IMR-90 (cell line): ENCODE data around the gene SOCS6. TPM values are rescaled to one million over a fixed set of nuclear protein-coding genes. Genes with fewer than 3 reads are reported as not detected.
A peak's percentile ranks its signal among the peaks of the same experiment; 100 is the strongest.

Experiments used
- ATAC-seq: fragments of 200-7000 bp; cut with Tn5 transposase; 2 replicates; pipeline ENCODE4 v1.9.1; 2020; ENCODE audit warnings: low read depth, mild to moderate bottlenecking, moderate library complexity
- BruUV-seq: library from RNA; stranded (reverse); fragments of 400-500 nt; replicated peaks from 2 replicates; lab custom pipeline; 2021; lab: Mats Ljungman, UMichigan
- CTCF ChIA-PET: fragments of 300-600 bp; formaldehyde crosslinking; extraction: SDS; loops from one replicate; lab custom pipeline; 2021; ENCODE audit warnings: antibody characterized with exemption; lab: Yijun Ruan, JAX
- POLR2A ChIA-PET: fragments of 300-600 bp; sonication (Branson Sonifier 250); formaldehyde crosslinking; loops from one replicate; lab custom pipeline; 2022; ENCODE audit warnings: antibody characterized with exemption; ENCODE audit not compliant: unreplicated experiment; lab: Charles Lee
- DNase-seq: peaks from one replicate; pipeline ENCODE4 v3.0.0; 2013
- H2AFZ ChIP-seq: replicated peaks from 2 replicates; pipeline ENCODE3; 2013; ENCODE audit warnings: low read length, mild to moderate bottlenecking; ENCODE audit not compliant: poor library complexity
- H2AK5ac ChIP-seq: 2 replicates; pipeline ENCODE4 v1.6.1; 2013; ENCODE audit warnings: low read depth, low read length, inconsistent platforms
- H2AK9ac ChIP-seq: replicated peaks from 2 replicates; pipeline ENCODE3; 2013; ENCODE audit warnings: mild to moderate bottlenecking, low read depth, low read length, moderate library complexity; ENCODE audit not compliant: poor library complexity
- H2BK120ac ChIP-seq: 2 replicates; pipeline ENCODE4 v1.6.1; 2013; ENCODE audit warnings: low read depth, low read length, inconsistent platforms
- H2BK15ac ChIP-seq: 3 replicates; pipeline ENCODE4 v1.6.1; 2013; ENCODE audit warnings: low read depth, low read length, inconsistent platforms
- H2BK20ac ChIP-seq: 2 replicates; pipeline ENCODE4 v1.6.1; 2013; ENCODE audit warnings: low read depth, mild to moderate bottlenecking, inconsistent platforms, low read length, moderate library complexity
- H2BK5ac ChIP-seq: 2 replicates; pipeline ENCODE4 v1.6.1; 2013; ENCODE audit warnings: mild to moderate bottlenecking, low read depth, low read length, inconsistent platforms; ENCODE audit not compliant: poor library complexity, severe bottlenecking
- H3K14ac ChIP-seq: replicated peaks from 2 replicates; pipeline ENCODE4 v1.6.1; 2013; ENCODE audit warnings: low read depth, low read length, inconsistent platforms
- H3K18ac ChIP-seq: 2 replicates; pipeline ENCODE4 v1.6.1; 2013; ENCODE audit warnings: low read depth, low read length, control low read depth
- H3K23ac ChIP-seq: 2 replicates; pipeline ENCODE4 v1.6.1; 2013; ENCODE audit warnings: low read depth, low read length, inconsistent platforms
- H3K27ac ChIP-seq: 2 replicates; pipeline ENCODE4 v1.5.1; 2013; ENCODE audit warnings: mild to moderate bottlenecking, control low read depth, low read length; ENCODE audit not compliant: insufficient read depth
- H3K27me3 ChIP-seq: 2 replicates; pipeline ENCODE4 v1.6.1; 2013; ENCODE audit warnings: low read length; ENCODE audit not compliant: control insufficient read depth, insufficient read depth
- H3K36me3 ChIP-seq: 2 replicates; pipeline ENCODE4 v1.6.1; 2013; ENCODE audit warnings: low read length, mixed read lengths; ENCODE audit not compliant: control insufficient read depth, insufficient read depth
- H3K4ac ChIP-seq: 2 replicates; pipeline ENCODE4 v1.6.1; 2013; ENCODE audit warnings: low read depth, low read length, inconsistent platforms
- H3K4me1 ChIP-seq: 2 replicates; pipeline ENCODE4 v1.6.1; 2013; ENCODE audit warnings: low read length, mixed read lengths; ENCODE audit not compliant: control insufficient read depth, insufficient read depth
- H3K4me2 ChIP-seq: 2 replicates; pipeline ENCODE4 v1.6.1; 2013; ENCODE audit warnings: low read depth, mild to moderate bottlenecking, control low read depth, low read length, moderate library complexity
- H3K4me3 ChIP-seq: 2 replicates; pipeline ENCODE4 v1.5.1; 2013; ENCODE audit warnings: low read depth, mild to moderate bottlenecking, control low read depth, low read length, moderate library complexity; ENCODE audit not compliant: insufficient read depth
- H3K56ac ChIP-seq: 2 replicates; pipeline ENCODE4 v1.6.1; 2013; ENCODE audit warnings: low read length, inconsistent platforms; ENCODE audit not compliant: insufficient read depth; ENCODE audit errors: extremely low read depth
- H3K79me1 ChIP-seq, 2 experiments: 2 replicates each; pipeline ENCODE4 v1.6.1; 2013; ENCODE audit warnings: low read length in 2 of 2, inconsistent platforms in 1 of 2, low read depth in 1 of 2
- H3K9ac ChIP-seq: 2 replicates; pipeline ENCODE4 v1.6.1; 2013; ENCODE audit warnings: low read depth, low read length, control low read depth
- H3K9me1 ChIP-seq: 2 replicates; pipeline ENCODE4 v1.6.1; 2013; ENCODE audit warnings: low read length, inconsistent platforms; ENCODE audit not compliant: insufficient read depth
- H3K9me3 ChIP-seq: 2 replicates; pipeline ENCODE4 v1.6.1; 2013; ENCODE audit warnings: low read length; ENCODE audit not compliant: control insufficient read depth, insufficient read depth
- H4K20me1 ChIP-seq: 2 replicates; pipeline ENCODE4 v1.6.1; 2013; ENCODE audit warnings: low read length, inconsistent platforms; ENCODE audit not compliant: insufficient read depth
- H4K5ac ChIP-seq: 2 replicates; pipeline ENCODE4 v1.6.1; 2013; ENCODE audit warnings: mild to moderate bottlenecking, low read depth, low read length, control low read depth
- H4K8ac ChIP-seq, 2 experiments: 2 replicates each; pipeline ENCODE4 v1.6.1; 2013; ENCODE audit warnings: low read depth in 2 of 2, low read length in 2 of 2, control low read depth in 1 of 2, inconsistent platforms in 1 of 2
- H4K91ac ChIP-seq: 2 replicates; pipeline ENCODE4 v1.6.1; 2013; ENCODE audit warnings: low read depth, low read length, inconsistent platforms; ENCODE audit not compliant: insufficient read depth
- BHLHE40 ChIP-seq: fragments of 150-350 bp; IDR thresholded peaks from 2 replicates; pipeline ENCODE4 v1.6.1; 2016; ENCODE audit warnings: mild to moderate bottlenecking, low read depth, low read length
- CEBPB ChIP-seq: IDR thresholded peaks from 2 replicates; pipeline ENCODE4 v1.6.1; 2012; ENCODE audit warnings: low read depth, low read length, improper control_type of control experiment
- ELK1 ChIP-seq: fragments of 150-350 bp; IDR thresholded peaks from 2 replicates; pipeline ENCODE4 v1.6.1; 2016; ENCODE audit warnings: low read depth, mild to moderate bottlenecking, low read length, moderate library complexity, borderline replicate concordance
- FOS ChIP-seq: fragments of 150-350 bp; IDR thresholded peaks from 2 replicates; pipeline ENCODE4 v1.6.1; 2016; ENCODE audit warnings: low read depth, low read length
- MAFK ChIP-seq: IDR thresholded peaks from 2 replicates; pipeline ENCODE4 v1.6.1; 2012; ENCODE audit warnings: low read depth, low read length, improper control_type of control experiment
- MAZ ChIP-seq: IDR thresholded peaks from 2 replicates; pipeline ENCODE4 v1.6.1; 2012; ENCODE audit warnings: low read depth, mild to moderate bottlenecking, low read length, improper control_type of control experiment, moderate library complexity, borderline replicate concordance
- MXI1 ChIP-seq: IDR thresholded peaks from 2 replicates; pipeline ENCODE4 v1.6.1; 2012; ENCODE audit warnings: low read depth, mild to moderate bottlenecking, low read length, moderate library complexity, borderline replicate concordance
- NFE2L2 ChIP-seq: fragments of 150-350 bp; IDR thresholded peaks from 2 replicates; pipeline ENCODE4 v1.6.1; 2016; ENCODE audit warnings: low read depth, mild to moderate bottlenecking, low read length
- RAD21 ChIP-seq: IDR thresholded peaks from 2 replicates; pipeline ENCODE4 v1.6.1; 2012; ENCODE audit warnings: low read length, improper control_type of control experiment
- WGBS, 2 experiments: methylation state at CpG; one replicate each; pipeline versions ENCODE4 v1.1.5 to v1.1.7; 2013; ENCODE audit warnings: missing lambda C conversion rate in 2 of 2; ENCODE audit not compliant: insufficient read length in 1 of 2; ENCODE audit errors: extremely low coverage in 2 of 2; 5-methylcytosine and 5-hydroxymethylcytosine counted together
- dilution Hi-C: fragments of 300-500 bp; cut with HindIII; formaldehyde crosslinking; loops from one replicate; pipeline ENCODE4 v1.14.3; 2018; ENCODE audit warnings: low sequenced_read_pairs; ENCODE audit not compliant: unreplicated experiment
- in situ Hi-C: fragments of 300-500 bp; cut with MboI; formaldehyde crosslinking; loops from 3 replicates; pipeline ENCODE4 v1.14.3; 2019; ENCODE audit warnings: low sequenced_read_pairs, inconsistent platforms, mixed read lengths
- intact Hi-C: fragments of 100-400 bp; cut with micrococcal nuclease; formaldehyde crosslinking; loops from 2 replicates; pipeline ENCODE4 v1.10.0; 2022
- polyA plus RNA-seq, 3 experiments: library from polyadenylated mRNA; depleted of rRNA; stranded (reverse); fragments of >200 nt; gene quantifications; 2 replicates each; pipeline ENCODE4 v1.2.3, GENCODE V29; 2012; ENCODE audit warnings: low replicate concordance in 1 of 3
- total RNA-seq: library from RNA; depleted of rRNA; stranded (reverse); fragments of >200 nt; gene quantifications from 2 replicates; pipeline ENCODE4 v1.2.3, GENCODE V29; 2012
- TF ChIP-seq, protein P1 (sequence below): conservative IDR thresholded peaks from 2 replicates; pipeline ENCODE4 v1.5.1; 2012; ENCODE audit warnings: mild to moderate bottlenecking, low read depth, low read length, improper control_type of control experiment

The SOCS6 gene
- total and polyA plus RNA-seq, 2 of the 4 experiments (the other 2 are of a cell fraction), result 21.3 to 57.4 TPM

DNA sequence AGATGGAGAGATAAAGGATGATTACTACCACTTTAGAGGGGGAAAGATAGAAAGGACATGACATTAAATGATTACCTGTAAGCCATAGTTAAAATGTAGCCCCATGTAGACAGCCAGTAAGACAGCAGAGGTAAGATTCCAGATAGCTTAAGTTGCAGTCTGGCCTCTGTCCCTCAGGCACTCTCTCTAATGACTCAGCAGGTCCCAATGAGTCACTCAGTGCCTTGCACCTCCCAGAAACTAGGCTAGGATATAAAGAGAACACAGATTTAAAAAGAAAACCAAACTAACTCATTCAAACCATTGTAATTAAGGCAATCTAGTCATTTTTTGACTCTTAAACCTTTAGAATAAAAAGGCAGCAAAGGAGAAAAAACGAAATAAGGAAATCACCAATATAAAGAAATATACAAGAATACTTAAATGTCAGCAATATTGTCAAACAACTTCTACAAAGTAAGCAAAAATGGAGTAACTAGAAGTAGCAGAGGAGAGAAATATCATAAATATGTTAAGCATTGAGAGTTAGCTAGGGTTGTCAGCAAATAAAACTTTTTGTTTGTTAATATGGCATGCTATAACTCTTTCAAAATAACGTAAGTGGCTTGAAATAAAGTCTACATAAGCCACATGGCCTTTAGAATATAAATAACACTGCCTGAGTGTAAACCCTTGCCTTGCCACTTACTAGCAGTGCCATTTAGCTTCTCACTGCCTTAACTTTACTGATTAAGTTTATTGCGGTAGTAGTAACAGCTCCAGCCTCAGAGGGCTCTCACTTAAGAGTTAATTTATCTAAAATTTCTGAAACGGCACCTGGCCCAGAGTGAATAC, 48.5 kb downstream of the SOCS6 start:
- DNase-seq, result peak; percentile 92
- ATAC-seq, result peak; percentile 79
- Histone ChIP-seq H3K36me3 (peaks cover 1% of the 10 kb centered on the region; the same call in 1 of the 2 replicates), H3K4ac (no peak overlapping the region), H4K8ac (peak overlapping the region in 1 of 2 experiments; percentile 71; a peak in 1 of 4 replicates), H3K23ac (no peak overlapping the region), H3K79me1 (peaks cover 10 to 29% of the 10 kb centered on the region in 2 experiments), H3K4me2 (no peak overlapping the region), H3K27me3 (no peaks in the 10 kb centered on the region), H3K56ac (no peak overlapping the region), H3K4me1 (peaks cover 5% of the 10 kb centered on the region; the same call in 1 of the 2 replicates), H3K18ac (no peak overlapping the region), H3K4me3 (no peak overlapping the region), H3K9ac (no peak overlapping the region), H2BK15ac (no peak overlapping the region), H2AFZ (no peak overlapping the region), H2BK5ac (peak overlapping the region; percentile 67), H4K5ac (no peak overlapping the region), H2BK120ac (no peak overlapping the region; the same call in 1 of the 2 replicates), H4K20me1 (no peaks in the 10 kb centered on the region), H3K9me3 (peaks cover 5% of the 10 kb centered on the region; the same call in 1 of the 2 replicates), H2AK5ac (no peak overlapping the region), H4K91ac (no peak overlapping the region), H3K14ac (peak overlapping the region; percentile 50; the same call in 1 of the 2 replicates), H2BK20ac (no peak overlapping the region), H3K27ac (no peak overlapping the region), H2AK9ac (no peak overlapping the region), H3K9me1 (peaks cover 4% of the 10 kb centered on the region)
- POLR2A ChIA-PET, result no interaction called here
- BruUV-seq, result no TSS peak
- intact Hi-C loops, result no loop called here
- dilution Hi-C loops, result no loop called here
- WGBS, 2 experiments, result no CpG with 5 or more reads among the region's 4 CpGs
- CTCF ChIA-PET, result no interaction called here
- in situ Hi-C loops, result no loop called here
- peak; percentile 66 for TF ChIP-seq BHLHE40
- no peak for TF ChIP-seq MAZ
- TF ChIP-seq CEBPB, result no peak
- TF ChIP-seq FOS, result peak; percentile 97
- 0 out of 2 replicates have a peak, but pooled peaks have one; percentile 3 for TF ChIP-seq RAD21
- peak; percentile 86 for TF ChIP-seq NFE2L2
- TF ChIP-seq, protein P1, sequence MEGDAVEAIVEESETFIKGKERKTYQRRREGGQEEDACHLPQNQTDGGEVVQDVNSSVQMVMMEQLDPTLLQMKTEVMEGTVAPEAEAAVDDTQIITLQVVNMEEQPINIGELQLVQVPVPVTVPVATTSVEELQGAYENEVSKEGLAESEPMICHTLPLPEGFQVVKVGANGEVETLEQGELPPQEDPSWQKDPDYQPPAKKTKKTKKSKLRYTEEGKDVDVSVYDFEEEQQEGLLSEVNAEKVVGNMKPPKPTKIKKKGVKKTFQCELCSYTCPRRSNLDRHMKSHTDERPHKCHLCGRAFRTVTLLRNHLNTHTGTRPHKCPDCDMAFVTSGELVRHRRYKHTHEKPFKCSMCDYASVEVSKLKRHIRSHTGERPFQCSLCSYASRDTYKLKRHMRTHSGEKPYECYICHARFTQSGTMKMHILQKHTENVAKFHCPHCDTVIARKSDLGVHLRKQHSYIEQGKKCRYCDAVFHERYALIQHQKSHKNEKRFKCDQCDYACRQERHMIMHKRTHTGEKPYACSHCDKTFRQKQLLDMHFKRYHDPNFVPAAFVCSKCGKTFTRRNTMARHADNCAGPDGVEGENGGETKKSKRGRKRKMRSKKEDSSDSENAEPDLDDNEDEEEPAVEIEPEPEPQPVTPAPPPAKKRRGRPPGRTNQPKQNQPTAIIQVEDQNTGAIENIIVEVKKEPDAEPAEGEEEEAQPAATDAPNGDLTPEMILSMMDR, result no peak
- peak; percentile 66; the same call in 1 of the 2 replicates for TF ChIP-seq MAFK
- no peak for TF ChIP-seq ELK1
- no peak for TF ChIP-seq MXI1
